T-helper 2 cell treated with Interferon-gamma antibody and Interleukin-4, amounts not matched to agents 100 ng/mL and 5 ng/mL, for 36 hours (primary cell): ENCODE data around the gene ZNF746. TPM values are rescaled to one million over a fixed set of nuclear protein-coding genes. Genes with fewer than 3 reads are reported as not detected.
"Not testable (repeated sequence)": the region's sequence is repeated elsewhere in the genome, so short reads cannot be mapped to it uniquely, and the experiment has no call there.

ENCODE experiments used
- intact Hi-C: fragments of 100-400 bp; cut with micrococcal nuclease; formaldehyde crosslinking; loops from one replicate; pipeline ENCODE4 v1.15.1; 2023
- total RNA-seq: library from RNA; stranded (reverse); gene quantifications from 2 replicates; pipeline ENCODE4 v1.2.3, GENCODE V29; 2022

The ZNF746 gene
- total RNA-seq = 20.5 and 21.9 TPM in 2 replicates

DNA sequence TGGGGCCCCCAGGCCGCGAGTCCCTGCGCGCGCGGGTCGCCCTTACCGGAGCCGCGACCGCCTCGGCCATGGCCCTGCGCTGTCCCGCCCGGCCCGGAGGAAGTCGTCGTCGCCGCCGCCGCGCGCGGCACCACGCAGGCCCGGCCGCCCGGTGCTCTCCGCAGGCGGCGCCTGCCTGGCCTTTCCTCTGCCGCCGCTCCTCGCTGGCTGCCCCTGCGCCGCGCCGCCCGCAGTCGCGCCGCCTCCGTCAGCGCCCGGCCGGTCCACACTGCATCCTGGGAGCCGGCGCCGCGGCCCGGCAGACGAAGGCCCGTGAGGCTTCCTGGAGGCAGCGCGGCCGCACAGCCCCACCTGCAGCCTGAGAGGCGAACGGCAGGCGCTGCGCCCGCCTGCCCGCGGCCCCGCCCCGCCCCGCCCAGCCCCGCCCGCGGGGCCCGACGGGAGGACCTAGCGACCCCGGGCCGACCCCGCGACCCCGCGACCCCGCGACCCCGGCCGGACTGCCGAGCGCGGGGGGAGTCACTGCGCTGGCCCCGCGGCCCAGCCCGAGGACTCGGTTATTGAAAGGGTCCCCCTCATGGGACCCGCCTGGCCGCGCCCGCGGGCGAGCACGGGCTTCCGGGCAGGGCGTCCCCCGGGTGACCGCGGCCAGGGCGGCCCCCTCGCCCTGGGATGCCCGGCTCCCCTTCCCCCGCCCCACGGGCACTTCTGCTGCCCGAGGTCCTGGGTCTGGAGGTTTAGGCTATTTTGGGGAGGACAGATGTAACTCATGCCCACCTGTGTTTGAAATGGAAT lies at the start of gene ZNF746:
Gene ZNF746, minus strand, starts transcription at position 343 of the 795 bp plus-strand sequence. Its CDS starts 273 bp downstream, at position 70.
- intact Hi-C loops = loop anchor here (1.0 to 5.0 kb wide), 10 partner anchors 37 to 350 kb away; partner anchors contain the start of genes ZNF212, ZNF282, ZNF398 and ZNF783

DNA sequence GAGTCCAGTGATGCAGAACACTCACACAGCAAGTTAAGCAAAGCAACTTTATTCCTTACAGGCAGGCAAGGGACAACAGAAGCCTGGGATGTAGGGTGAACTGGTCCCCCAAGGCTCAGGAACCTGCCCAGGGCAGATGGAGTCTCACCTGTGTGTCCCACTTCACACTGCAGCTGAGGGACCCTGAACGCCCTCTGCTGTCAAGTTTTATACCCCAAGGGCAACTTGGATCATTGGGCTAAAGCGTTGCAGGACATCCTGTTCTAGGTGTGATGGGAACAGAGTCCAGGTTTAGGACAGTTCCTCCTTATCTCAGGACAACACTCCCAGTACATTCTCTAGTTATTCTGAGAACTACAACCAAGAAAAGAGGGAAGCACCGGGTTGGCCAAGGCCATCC lies 49.5 kb upstream of the ZNF746 start:
- intact Hi-C loops = no loop called here

DNA sequence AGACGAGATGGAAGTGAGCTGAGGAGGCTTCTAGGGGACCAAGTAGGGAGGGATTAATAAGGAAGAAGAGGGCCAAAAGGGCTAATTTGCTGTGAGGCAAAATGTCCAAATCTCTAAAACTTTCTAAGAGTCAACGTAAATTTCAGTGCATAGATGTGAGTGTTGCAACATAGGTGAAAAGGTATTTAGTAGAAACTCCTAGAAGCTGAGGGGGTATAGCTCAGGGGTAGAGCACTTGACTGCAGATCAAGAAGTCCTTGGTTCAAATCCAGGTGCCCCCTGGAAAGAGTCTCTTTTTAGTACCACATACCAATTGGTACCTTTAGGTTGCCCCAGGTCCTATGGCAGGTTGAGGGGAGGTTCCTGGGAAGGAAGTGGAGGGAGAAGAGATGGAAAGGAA lies 48.7 kb upstream of the ZNF746 start:
- intact Hi-C loops = no loop called here

DNA sequence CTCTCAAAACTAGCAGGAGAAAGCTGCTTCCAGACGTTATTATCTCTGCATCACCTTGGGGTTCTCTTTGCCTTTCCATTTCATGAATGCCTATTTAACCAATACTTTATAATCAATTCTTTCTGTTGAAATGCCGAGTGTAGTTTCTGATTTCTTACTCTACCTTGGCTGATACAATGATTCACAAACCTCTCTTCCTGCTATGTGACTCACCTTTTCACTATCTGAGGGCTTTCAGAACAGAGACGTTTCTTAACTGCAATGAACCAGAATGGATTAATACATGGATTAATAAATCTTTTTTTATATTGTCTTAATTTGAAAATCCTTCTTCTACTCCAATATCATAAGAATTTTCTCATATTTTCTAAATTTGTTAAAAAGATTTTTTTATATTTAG lies 46.4 kb upstream of the ZNF746 start:
- intact Hi-C loops = no loop called here

DNA sequence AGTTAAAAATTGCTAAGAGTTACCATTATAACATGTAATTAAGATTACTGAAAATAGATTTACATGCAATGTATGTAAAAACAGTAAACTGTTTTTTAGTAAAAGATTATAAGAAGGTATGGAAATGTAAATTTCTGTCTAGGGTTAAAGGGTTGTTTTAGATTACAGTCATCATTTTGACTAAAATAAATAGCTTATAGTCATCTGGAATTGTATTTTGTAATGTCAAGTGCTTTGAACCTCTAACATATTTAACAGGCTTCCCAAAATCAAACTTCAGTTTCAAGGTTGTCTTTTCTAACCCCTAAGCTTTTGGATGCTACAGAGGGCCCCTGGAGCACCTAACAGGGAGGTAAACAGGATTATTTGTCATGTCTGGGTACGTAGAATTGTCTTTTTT lies 35.0 kb upstream of the ZNF746 start:
- intact Hi-C loops = no loop called here

DNA sequence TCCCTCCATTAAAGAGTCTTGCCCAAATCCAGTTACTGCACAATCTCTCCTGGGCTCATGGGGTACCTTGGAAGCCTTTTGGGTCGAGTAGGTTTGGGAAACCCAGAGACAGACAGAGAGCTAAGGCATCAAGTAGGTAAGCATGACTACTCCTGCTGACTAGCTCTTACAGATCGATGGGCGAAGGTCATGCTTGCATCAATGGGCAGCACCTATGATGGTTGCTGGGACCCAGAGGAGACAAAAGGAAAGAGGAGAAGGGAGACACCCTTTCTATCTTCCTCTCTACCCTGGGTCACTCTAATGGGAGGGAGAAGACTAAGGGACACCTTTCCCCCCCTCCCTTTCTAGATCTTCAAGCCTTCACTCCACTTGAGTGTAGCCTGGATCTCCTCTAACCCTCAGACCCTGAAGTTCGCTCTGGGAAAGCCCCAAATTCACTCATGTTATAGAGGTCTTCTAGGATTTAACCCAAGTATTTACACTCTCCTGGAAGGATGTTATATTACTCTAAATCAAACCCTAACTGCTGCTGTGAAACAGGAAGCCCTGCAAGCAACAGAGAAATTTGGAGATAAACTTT lies 31.6 kb upstream of the ZNF746 start:
- intact Hi-C loops = no loop called here

DNA sequence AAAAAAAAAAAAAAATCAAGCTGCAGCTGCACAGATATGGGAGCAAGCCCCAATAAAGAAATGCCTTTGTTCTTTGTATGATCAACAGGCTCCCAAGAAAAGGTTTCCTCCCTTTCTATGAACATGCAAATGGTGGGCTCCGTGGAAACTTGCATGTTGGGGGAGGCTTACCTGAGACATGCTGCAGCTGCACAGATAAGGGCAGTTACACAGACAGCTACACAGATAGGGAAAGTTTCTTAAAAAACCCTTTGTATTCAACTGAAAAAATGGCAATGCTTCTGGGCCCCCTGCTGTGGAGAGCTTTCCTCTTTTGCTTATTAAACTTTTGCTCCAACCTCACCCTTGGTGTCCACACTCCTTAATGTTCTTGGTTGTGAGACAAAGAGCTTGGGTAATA lies 29.8 kb upstream of the ZNF746 start:
- intact Hi-C loops = no loop called here

DNA sequence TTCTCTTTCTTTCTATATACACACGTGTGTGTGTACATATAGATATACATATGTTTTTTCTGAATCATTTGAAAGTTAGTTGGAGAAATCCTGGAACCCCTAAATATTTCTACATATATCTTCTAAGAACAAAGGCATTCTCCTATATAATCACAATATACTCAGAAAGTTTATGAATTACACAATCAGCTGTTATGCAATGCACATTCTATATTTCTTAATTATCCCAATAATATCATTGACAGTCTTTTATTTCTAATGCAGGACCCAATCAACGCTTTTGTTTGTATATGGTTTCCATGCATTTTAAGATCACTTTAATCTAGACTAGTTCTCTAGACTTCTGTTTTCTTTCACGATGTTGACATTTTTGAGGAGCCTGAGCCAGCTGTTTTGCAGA lies 27.7 kb upstream of the ZNF746 start:
- intact Hi-C loops = no loop called here

DNA sequence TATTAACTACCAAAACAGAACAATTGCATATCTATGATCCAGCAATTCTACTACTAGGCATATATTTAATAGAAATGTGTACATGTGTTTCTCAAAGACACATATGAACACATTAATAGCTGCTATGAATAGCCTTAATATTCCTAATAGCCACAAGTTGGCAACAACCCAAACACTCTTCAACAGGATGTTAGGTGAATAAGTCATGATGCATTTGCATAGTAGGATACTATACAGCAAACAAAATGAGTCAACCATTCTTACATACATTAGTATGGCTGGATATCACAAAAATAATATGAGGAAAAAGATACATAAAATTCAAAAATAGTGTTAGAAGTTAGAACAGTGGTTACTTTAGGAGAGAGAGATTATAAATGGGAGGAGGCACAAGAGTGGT lies 26.8 kb upstream of the ZNF746 start:
- intact Hi-C loops = no loop called here

DNA sequence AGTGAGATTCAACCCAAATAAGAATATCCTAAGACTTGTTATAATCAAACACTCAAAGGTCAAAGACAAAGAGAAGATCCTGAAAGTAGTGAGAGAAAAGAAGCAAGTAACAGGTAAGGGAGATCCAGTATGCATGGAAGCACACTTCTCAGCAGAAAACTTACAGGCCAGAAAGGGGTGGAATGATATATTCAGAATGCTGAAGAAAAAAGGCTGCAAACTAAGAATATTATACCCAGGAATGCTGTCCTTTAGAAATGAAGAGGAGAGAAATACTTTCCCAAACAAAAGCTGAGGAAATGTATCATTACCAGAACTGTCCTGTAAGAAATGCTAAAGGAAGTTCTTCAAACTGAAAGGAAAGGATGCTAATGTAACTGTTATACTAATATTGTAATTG lies 12.6 kb upstream of the ZNF746 start:
- intact Hi-C loops = no loop called here

DNA sequence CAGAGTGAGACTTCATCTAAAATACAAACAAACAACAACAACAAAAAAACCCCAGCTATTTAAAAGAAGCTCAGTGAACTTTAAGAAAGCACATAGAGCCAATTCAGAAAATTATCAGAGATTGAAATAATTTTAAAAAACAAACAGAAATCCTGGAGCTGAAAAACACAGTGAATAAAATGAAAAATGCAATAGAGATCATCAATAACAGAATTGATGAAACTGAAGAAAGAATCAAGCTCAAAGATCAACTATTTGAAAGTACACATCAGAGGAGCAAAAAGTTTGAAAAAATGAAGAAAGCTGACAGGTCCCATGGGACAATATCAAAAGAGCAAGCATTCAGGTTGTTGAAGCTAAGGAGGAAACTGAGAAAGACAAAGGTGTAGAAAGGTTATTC lies 12.2 kb upstream of the ZNF746 start:
- intact Hi-C loops = no loop called here

DNA sequence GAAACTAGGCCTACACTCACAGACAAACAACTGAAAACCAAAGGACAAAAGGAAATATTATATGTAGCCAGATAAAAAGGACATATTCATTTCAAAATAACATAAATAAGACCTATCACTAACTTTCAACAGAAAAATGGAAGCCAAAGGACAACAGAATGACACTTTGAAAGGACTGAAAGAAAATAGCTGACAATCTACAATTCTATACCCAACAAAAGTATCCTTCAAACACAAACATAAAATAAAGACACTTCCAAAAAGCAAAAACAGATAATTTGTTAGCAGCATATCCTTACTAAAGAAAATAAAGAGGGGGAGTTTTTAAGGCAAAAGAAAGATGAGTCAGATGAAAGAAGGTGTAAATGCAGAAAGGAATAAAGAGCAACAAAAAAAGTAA lies 7.9 kb upstream of the ZNF746 start:
- intact Hi-C loops = no loop called here

DNA sequence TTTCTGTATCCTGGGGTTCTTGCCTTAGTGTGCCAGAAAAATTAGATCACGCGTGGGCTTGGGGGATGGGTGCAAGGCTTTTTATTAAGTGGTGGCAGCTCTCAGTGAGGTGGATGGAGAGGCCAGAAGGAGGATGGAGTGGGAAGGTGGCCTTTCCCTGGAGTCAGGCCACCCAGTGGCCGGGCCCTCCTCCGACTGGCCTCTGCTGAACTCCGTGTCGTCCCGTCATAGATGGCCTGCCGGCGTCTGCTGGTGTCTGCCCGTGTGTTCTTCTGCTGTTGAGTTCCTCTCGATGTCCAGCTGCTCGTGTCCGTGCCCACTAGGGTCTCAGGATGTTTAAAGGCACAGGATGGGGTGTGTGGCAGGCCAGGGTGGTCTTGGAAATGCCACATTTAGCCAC lies 4.0 kb upstream of the ZNF746 start:
- intact Hi-C loops = no loop called here

DNA sequence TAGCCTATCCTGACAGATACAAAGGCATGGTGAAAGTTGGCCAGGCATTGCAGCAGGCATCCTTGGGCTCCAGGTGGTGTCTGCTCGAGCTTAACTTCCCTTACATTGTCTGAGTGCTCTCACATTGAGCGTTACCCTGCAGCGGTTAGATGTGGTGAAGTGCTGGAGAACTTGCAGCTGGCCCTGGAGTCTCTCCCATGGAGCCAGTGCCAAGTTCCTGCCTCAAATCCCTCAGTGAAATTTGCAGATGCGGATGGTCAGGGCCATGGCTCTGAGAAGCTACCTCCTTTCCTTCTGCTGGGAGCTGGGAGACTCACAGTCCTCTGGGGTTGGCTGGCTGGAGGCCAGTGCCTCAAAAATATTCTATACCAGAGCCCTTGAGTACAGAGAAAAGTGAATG lies 3.3 kb upstream of the ZNF746 start:
- intact Hi-C loops = no loop called here

DNA sequence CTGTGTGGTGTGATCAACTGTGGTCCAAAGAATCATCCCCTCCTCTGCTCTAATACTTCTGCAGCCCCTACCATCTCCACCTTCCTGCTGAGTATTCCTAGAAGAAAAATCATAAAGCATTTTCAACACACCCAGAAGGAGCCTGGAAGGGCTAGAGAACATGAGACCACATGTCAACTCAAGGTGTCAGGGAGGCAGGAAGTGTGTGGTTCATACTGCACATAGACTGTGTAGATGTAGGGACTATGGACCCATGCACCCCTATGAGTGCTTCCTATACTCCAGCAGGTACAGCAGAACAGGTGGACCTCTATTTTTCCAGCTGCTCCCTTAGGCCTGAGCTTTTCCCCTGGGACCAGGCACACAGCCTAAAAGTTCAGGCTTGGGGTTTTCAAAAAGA lies 2.6 kb upstream of the ZNF746 start:
- intact Hi-C loops = no loop called here

DNA sequence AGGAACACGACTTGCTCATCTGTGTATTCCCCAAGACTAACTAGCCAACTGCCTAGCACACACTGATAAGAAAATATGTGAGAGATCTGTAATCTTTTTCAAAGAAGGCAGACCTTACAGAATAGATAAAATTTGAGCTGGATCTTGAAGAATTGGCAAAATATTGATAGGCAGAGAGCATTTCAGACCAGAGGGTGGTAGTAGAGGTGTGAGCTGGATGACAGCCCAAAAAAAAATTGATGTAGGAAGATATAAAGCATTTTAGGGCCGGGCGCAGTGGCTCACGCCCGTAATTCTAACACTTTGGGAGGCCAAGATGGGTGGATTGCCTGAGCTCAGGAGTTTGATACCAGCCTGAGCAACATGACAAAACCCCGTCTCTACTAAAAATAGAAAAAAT lies 1.2 kb upstream of the ZNF746 start:
- intact Hi-C loops = loop anchor here (5.0 kb wide), 3 partner anchors 187 to 352 kb away; partner anchors contain the start of genes ZNF282 and ZNF398

DNA sequence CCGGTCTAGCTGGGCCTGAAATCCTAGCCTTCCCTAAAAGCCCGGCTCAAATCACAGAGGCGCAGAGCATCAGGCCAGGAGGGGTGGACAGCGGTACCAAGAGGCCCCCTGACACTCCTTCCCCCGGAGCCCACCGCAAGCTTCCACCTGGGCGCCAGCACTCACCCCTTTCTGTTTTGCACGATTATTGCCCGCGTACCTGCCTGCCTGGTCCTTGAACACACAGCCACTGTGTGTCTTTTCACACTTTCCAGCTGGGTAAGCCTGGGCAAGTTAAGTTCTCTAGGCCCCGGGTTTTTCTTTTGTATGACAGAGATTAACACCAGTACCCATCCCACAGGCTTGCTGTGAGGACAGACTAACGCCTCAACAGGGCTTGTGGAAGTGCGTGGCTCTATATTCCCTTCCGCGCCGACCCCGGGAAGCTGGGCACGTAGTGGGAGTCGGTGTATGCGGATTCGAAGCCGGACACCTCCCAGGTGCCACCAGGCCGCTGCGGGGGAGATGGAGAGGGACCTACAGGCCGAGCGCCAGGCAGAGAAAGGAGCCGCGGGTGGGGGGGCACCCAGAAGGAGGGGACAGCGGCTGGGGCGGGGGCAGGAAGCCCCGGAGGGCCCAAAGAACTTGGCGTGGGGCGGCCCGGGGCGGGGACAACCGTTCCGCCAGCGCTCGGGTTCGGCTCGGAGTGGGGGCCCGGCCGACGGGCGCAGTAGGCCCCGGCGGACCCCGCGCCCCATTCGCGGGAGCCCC lies 792 bp downstream of the ZNF746 start:
- intact Hi-C loops = loop anchor here (1.0 to 5.0 kb wide), 10 partner anchors 37 to 350 kb away; partner anchors contain the start of genes ZNF212, ZNF282, ZNF398 and ZNF783

DNA sequence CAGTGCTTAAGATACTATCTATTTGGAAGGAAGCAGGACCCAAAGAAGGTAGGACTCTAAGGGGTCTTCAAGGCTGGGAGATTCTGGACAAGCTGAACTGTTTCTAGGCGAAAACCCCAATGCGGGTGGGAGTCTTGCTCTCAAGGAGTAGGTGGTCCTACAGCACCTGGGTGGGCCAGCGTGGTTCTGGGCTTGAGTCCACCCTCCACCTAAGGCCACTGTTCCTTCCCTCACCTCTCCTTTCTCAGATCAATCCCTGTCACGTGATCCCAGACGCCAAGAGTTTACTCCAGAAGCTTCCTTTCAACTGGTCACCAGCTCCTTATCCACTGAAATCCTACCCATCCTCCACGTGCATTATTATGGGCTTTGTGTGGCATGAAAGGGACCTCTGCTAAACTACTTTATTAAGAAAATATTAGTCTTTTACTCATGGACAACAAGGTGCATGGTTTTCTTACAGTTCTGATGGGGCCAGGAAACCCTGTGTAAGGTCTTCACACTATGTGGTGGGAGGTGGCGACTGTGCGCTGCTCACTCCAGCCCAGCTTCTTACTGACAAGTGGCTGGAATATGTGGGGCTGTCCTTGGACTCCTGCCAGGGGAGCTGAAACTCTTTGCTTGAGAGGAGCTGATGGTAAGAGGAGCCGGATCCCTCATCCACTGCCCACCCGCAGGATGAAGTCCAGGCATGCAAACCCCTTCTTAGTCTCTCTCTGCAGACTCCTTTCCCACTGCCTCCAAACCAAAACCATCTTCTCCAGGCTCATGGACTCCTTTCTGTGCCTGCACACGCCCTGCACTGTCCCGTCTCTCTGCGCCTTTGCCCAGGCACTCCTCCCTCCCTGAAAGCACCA lies 1.6 kb downstream of the ZNF746 start:
- intact Hi-C loops = loop anchor here (2.0 to 5.0 kb wide), 4 partner anchors 184 to 349 kb away; partner anchors contain the start of genes ZNF282, ZNF398 and ZNF862

DNA sequence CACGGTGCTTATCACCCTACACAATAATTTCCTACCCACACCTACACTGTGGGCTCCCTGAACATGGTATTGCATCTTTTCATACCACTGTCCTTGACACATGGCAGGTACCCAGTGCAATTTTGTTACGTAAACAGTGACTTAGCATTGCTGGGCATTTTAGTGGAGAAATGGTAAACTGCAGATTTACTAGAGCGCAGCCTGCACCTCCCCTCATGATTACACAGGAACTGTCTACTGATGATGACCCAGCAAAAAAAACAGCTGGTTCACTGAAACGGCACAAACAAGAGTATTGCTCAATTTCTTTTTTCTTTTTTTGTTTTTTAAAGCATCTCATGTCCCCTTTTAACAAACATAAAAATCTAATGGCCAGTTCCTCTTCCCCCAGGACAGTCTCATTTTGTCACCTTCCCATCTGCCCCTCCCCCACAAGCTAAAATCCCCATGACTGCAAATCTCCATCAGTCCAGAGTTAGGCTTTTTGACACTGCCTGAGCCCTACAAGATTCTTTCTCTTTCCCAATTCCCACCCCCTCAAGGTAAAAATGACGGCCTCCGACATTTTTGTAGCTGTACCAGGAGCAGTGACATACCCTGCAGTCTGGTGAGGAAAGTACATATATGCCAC lies 2.8 kb downstream of the ZNF746 start:
- intact Hi-C loops = loop anchor here (5.0 kb wide), 3 partner anchors 183 to 348 kb away; partner anchors contain the start of genes ZNF282 and ZNF398

DNA sequence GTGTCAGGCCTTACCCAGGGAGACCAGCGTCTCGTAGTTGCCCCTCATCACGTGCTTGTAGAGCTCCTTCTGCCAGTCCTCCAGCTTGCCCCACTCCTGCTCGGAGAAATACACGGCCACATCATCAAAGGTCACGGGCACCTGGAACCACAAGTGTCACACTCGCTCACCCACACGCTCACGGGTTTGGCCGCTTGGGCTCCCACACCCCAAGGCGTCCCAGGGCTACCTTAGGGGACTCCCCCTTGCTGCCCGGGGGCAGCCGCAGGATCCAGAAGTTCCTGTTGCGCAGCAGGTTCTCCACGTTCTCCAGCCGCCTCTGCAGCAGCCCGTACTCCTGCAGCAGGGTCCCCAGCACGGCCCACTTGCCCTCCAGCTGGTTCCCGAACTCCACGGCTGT lies 3.6 kb downstream of the ZNF746 start:
- intact Hi-C loops = not testable (repeated sequence)
